IgD-negative memory B cell (primary cell): Measurements from ENCODE around the gene KCMF1. TPM values are rescaled to one million over a fixed set of nuclear protein-coding genes. Genes with fewer than 3 reads are reported as not detected.
A peak's percentile ranks its signal among the peaks of the same experiment; 100 is the strongest.
"Not testable (repeated sequence)": the region's sequence is repeated elsewhere in the genome, so short reads cannot be mapped to it uniquely, and the experiment has no call there.

ENCODE experiments used
- H3K27ac Mint-ChIP-seq, 3 donors: one replicate each; pipeline ENCODE4 v1.8.0; 2020 to 2022; ENCODE audit warnings: mild to moderate bottlenecking in 3 of 3, mixed read lengths in 3 of 3, moderate library complexity in 1 of 3
- H3K27me3 Mint-ChIP-seq: one replicate; pipeline ENCODE4 v1.8.0; 2021; ENCODE audit warnings: mixed read lengths
- H3K36me3 Mint-ChIP-seq: one replicate; pipeline ENCODE4 v1.8.0; 2020; ENCODE audit warnings: mild to moderate bottlenecking, mixed read lengths
- H3K4me1 Mint-ChIP-seq, 3 donors: one replicate each; pipeline ENCODE4 v1.8.0; 2020 to 2022; ENCODE audit warnings: mixed read lengths in 3 of 3, mild to moderate bottlenecking in 1 of 3
- H3K4me3 Mint-ChIP-seq, 4 donors: one replicate each; pipeline ENCODE4 v1.8.0; 2020 to 2022; ENCODE audit warnings: mild to moderate bottlenecking in 4 of 4, mixed read lengths in 4 of 4, moderate library complexity in 3 of 4
- H3K9me3 Mint-ChIP-seq, 3 donors: one replicate each; pipeline ENCODE4 v1.8.0; 2020 to 2021; ENCODE audit warnings: mixed read lengths in 3 of 3, mild to moderate bottlenecking in 1 of 3
- polyA plus RNA-seq: library from polyadenylated mRNA; unstranded; fragments of 300-500 nt; fragmentation: Illumina TruSeq; gene quantifications from one replicate; pipeline ENCODE4 v1.2.3, GENCODE V29; 2021

Gene KCMF1
- polyA plus RNA-seq, 1 donor from 2014 or later: 17.6 TPM

DNA sequence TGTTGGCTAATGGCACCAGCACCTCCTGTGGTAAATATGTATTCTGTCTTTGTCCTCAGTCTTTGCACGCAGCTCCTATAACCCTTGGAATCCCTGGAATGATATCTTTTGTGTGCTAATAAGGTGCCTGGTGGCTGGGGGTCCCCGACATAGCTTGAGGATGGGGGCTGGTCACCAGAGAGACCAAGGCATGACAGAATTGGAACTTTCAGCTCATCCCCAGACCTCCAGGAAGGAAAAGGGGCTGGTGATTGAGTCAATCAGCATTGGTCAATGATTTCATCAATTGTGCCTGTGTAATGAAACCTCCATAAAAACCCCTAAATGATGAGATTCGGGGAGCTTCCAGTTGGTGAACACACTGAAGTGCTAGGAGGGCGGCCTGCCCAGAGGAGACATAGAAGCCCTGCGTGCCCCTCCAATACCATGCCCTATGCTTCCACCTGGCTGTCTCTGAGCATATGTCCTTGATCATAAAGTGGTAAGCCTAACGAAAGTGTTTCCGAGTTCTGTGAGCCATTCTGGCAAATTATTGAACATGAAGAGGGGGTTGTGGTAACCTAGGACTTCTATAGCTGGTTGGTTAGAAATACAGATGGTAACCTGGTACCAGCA is 26.6 kb upstream of the KCMF1 start:
- Mint-ChIP-seq H3K4me3 (peak overlapping the region in 3 of 4 donors; percentile 6 to 68 (median 41)), H3K27ac (peak overlapping the region; percentile 78 to 90 (median 83)), H3K9me3 (no peaks in the 10 kb centered on the region), H3K27me3 (peaks cover 2% of the 10 kb centered on the region), H3K36me3 (no peaks in the 10 kb centered on the region), H3K4me1 (peaks cover 40 to 49% (median 44%) of the 10 kb centered on the region in 3 donors)

- not testable (repeated sequence) for H3K36me3 Mint-ChIP-seq, H3K9me3 Mint-ChIP-seq, H3K27me3 Mint-ChIP-seq
- peaks cover 31 to 43% (median 37%) of the 10 kb centered on the region in 3 donors for H3K4me1 Mint-ChIP-seq
- peak overlapping the region in 3 of 4 donors; percentile 73 to 83 (median 77) for H3K4me3 Mint-ChIP-seq
- peak overlapping the region; percentile 83 to 90 (median 90) for H3K27ac Mint-ChIP-seq
These were observed 25.1 kb upstream of the KCMF1 start for GRCh38 chr2:84945838-84946203.

DNA sequence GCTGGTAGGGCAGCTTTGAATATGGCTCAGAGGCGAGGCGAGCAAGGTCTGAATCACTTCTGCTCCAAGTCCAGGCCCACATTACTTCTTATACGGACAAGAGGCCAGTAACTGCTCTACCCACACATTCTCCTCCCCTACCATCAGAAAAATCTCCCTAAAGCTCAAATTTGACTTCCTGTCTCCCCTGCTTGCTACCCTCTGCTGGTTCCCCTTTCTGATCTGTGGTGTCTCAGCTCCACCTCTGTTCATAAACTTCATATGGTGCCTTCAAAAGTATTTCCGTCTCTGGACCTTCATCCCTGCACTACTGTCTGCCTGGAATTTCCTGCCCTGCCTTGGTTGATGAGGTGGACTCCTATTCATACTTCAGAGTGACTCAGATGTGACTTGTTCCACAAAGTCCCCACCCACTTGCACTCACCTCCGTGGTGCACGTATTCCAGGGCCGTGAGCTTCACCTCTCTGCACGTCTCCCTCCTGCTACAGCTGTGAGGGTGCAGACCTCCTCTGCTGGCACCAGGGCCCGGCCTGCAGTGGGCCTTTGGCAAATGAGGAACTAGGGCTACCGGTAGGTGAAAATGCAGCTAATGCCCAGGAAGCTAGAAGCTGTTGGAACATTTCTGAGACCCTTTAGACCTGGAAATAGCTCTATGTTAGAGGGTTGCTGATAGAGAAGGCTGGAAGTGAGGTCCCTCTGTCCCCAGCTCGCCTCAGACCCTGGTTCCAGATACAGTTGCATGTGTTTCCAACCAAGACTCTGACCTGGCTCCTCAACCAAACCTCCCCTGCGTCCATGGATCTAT is 24.6 kb upstream of the KCMF1 start:
- H3K9me3 Mint-ChIP-seq: no peaks in the 10 kb centered on the region
- H3K27me3 Mint-ChIP-seq: peaks cover 2% of the 10 kb centered on the region
- H3K27ac Mint-ChIP-seq: peak overlapping the region; percentile 83 to 96 (median 90)
- H3K36me3 Mint-ChIP-seq: peaks cover 3% of the 10 kb centered on the region
- H3K4me1 Mint-ChIP-seq: peaks cover 30 to 40% (median 34%) of the 10 kb centered on the region in 3 donors
- H3K4me3 Mint-ChIP-seq: peak overlapping the region; percentile 69 to 83 (median 76)

DNA sequence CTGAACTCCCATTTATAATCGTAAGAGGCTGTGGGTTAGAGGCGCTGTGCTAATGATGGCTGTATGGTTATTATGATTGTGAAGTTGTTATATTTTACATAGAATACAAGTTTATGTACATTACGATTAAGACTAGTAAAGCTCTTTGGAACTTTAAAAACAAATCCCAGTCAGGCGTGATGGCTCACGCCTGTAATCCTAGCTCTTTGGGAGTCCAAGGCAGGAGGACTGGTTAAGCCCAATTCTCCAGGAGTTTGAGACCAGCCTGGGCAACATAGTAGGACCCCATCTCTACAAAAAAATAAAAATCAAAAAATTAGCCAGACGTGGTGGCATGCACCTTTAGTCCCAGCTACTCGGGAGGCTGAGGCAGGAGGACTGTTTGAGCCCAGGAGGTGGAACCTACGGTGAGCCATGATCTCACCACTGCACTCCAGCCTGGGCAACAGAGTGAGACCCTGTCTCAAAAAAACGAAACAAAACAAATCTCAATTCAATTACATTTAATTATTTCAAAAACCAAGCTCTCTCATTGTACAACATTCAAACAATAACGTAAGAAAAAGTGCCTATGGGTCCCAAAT is 23.9 kb upstream of the KCMF1 start:
- H3K9me3 Mint-ChIP-seq: no peaks in the 10 kb centered on the region
- H3K27ac Mint-ChIP-seq: peak overlapping the region; percentile 83 to 96 (median 90)
- H3K36me3 Mint-ChIP-seq: peaks cover 3% of the 10 kb centered on the region
- peaks cover 2% of the 10 kb centered on the region for H3K27me3 Mint-ChIP-seq
- peaks cover 30 to 39% (median 33%) of the 10 kb centered on the region in 3 donors for H3K4me1 Mint-ChIP-seq
- peak overlapping the region in 3 of 4 donors; percentile 32 to 83 (median 77) for H3K4me3 Mint-ChIP-seq

DNA sequence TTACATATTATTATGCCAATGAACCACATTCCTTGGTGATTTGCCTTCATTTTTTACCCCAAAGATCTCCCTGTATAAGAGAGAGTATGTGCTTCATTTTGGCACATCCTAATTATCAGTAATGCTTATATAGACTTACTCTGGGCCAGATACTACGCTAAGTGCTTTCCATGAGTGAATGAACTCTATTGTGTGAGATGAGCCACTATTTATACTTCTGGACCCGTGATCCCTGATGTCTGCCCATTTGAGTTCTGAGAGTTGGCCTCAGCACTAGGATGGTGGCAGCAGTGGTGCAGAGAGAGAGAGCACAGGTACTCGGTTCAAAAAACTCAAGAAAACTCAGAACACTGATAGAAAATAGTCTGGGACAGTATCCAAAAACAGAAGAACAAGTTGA is 17.4 kb upstream of the KCMF1 start:
- H3K27ac Mint-ChIP-seq: peak overlapping the region in 1 of 3 donors; percentile 83
- no peak overlapping the region for H3K4me3 Mint-ChIP-seq
- H3K36me3 Mint-ChIP-seq: peaks cover 3% of the 10 kb centered on the region
- no peaks in the 10 kb centered on the region for H3K9me3 Mint-ChIP-seq
- H3K27me3 Mint-ChIP-seq: no peaks in the 10 kb centered on the region
- peaks cover 6 to 19% (median 7%) of the 10 kb centered on the region in 3 donors for H3K4me1 Mint-ChIP-seq

DNA sequence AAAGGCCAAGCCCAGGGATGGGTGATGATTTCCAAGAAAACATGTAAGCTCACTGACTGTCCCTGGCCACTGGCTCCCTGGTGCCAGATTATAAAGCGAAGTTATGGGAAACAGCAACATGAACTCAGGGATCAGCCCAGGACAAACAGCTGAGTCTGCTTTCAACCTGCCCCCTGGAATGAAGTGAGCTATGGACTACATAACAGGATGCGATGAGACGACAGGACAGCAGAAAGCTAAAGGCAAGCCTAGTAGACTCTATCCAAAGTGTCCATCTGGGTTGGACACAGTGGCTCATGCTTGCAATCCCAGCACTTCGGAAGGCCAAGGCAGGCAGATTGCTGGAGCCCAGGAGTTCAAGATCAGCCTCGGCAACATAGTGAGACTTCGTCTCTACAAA is 16.6 kb upstream of the KCMF1 start:
- Mint-ChIP-seq H3K9me3 (no peaks in the 10 kb centered on the region), H3K4me1 (peaks cover 10 to 21% (median 13%) of the 10 kb centered on the region in 3 donors), H3K27me3 (no peaks in the 10 kb centered on the region), H3K36me3 (peaks cover 3% of the 10 kb centered on the region), H3K4me3 (no peak overlapping the region), H3K27ac (peak overlapping the region in 1 of 3 donors; percentile 41)

GRCh38 chr2:84956334-84957297 is 14.3 kb upstream of the KCMF1 start:
- no peak overlapping the region for H3K27ac Mint-ChIP-seq
- H3K4me3 Mint-ChIP-seq: peak overlapping the region in 1 of 4 donors; percentile 17
- no peaks in the 10 kb centered on the region for H3K27me3 Mint-ChIP-seq
- peaks cover 20 to 28% (median 28%) of the 10 kb centered on the region in 3 donors for H3K4me1 Mint-ChIP-seq
- no peaks in the 10 kb centered on the region for H3K9me3 Mint-ChIP-seq
- no peaks in the 10 kb centered on the region for H3K36me3 Mint-ChIP-seq

DNA sequence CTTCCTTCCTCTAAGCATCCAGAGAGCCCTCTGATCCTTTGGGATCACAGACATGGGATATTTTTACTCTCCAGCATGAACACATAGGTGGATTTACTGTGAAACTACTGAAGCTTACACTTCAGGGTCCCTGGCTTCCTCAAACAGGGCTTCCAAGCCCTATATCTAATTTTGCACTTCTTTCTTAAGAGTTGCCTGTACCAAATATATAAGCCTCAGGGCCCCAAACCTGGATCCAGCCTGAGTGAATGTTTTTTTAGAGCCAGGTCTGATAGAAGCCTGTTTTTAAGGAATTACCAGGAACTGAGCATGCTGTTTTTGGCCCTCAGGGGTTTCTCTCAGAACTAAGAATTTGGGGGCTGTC is 13.2 kb upstream of the KCMF1 start:
- Mint-ChIP-seq H3K27me3 (no peaks in the 10 kb centered on the region), H3K4me3 (peak overlapping the region in 1 of 4 donors; percentile 22)

GRCh38 chr2:84958135-84959059 is 12.6 kb upstream of the KCMF1 start:
- H3K4me1 Mint-ChIP-seq: peaks cover 31 to 37% (median 35%) of the 10 kb centered on the region in 3 donors
- H3K27me3 Mint-ChIP-seq: no peaks in the 10 kb centered on the region
- peak overlapping the region in 2 of 3 donors; percentile 81 for H3K27ac Mint-ChIP-seq
- H3K36me3 Mint-ChIP-seq: peaks cover 7% of the 10 kb centered on the region
- no peaks in the 10 kb centered on the region for H3K9me3 Mint-ChIP-seq
- no peak overlapping the region for H3K4me3 Mint-ChIP-seq

More for the DNA sequence above, 13.2 kb upstream of the KCMF1 start:
- Mint-ChIP-seq H3K27ac (peak overlapping the region in 1 of 3 donors; percentile 39), H3K4me1 (peaks cover 24 to 30% (median 29%) of the 10 kb centered on the region in 3 donors), H3K9me3 (no peaks in the 10 kb centered on the region), H3K36me3 (peaks cover under 1% of the 10 kb centered on the region)

DNA sequence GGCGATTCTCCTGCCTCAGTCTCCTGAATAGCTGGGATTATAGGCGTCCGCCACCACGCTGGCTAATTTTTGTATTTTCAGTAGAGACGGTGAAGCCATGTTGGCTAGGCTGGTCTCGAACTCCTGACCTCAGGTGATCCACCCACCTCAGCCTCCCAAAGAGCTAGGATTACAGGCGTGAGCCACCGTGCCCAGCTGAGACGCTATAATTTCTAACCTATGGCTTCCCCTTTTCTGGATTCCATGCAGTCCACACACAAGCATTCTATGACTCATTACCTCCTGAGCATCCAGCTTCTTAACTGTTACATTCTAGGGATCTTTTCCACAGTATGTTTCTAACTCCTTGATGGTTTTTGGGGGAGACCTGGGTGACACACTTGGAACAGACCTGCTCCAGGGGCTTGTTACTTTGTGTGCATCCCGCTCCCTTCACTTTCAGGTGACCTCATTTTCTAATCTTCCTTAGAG is 11.8 kb upstream of the KCMF1 start:
- no peaks in the 10 kb centered on the region for H3K27me3 Mint-ChIP-seq
- H3K4me3 Mint-ChIP-seq: peak overlapping the region in 2 of 4 donors; percentile 18 to 81
- H3K4me1 Mint-ChIP-seq: peaks cover 38 to 44% (median 41%) of the 10 kb centered on the region in 3 donors
- H3K36me3 Mint-ChIP-seq: peaks cover 7% of the 10 kb centered on the region
- H3K27ac Mint-ChIP-seq: peak overlapping the region; percentile 16 to 83 (median 81)
- no peaks in the 10 kb centered on the region for H3K9me3 Mint-ChIP-seq

GRCh38 chr2:84959566-84960506 is 11.1 kb upstream of the KCMF1 start:
- peaks cover 0 to under 1% (median 0%) of the 10 kb centered on the region in 3 donors for H3K9me3 Mint-ChIP-seq
- no peaks in the 10 kb centered on the region for H3K27me3 Mint-ChIP-seq
- H3K4me1 Mint-ChIP-seq: peaks cover 43 to 47% (median 46%) of the 10 kb centered on the region in 3 donors
- H3K4me3 Mint-ChIP-seq: peak overlapping the region in 2 of 4 donors; percentile 79 to 81
- peaks cover 8% of the 10 kb centered on the region for H3K36me3 Mint-ChIP-seq
- peak overlapping the region; percentile 16 to 83 (median 81) for H3K27ac Mint-ChIP-seq

GRCh38 chr2:84962917-84963316 is 8.0 kb upstream of the KCMF1 start:
- Mint-ChIP-seq H3K36me3 (peaks cover 8% of the 10 kb centered on the region), H3K27me3 (no peaks in the 10 kb centered on the region), H3K27ac (peak overlapping the region in 1 of 3 donors; percentile 70), H3K4me3 (peak overlapping the region in 1 of 4 donors; percentile 34), H3K9me3 (peaks cover 0 to 2% (median 0%) of the 10 kb centered on the region in 3 donors), H3K4me1 (peaks cover 45 to 49% (median 49%) of the 10 kb centered on the region in 3 donors)
